Measurements from ENCODE around the gene FRMPD4.

The FRMPD4 gene

DNA sequence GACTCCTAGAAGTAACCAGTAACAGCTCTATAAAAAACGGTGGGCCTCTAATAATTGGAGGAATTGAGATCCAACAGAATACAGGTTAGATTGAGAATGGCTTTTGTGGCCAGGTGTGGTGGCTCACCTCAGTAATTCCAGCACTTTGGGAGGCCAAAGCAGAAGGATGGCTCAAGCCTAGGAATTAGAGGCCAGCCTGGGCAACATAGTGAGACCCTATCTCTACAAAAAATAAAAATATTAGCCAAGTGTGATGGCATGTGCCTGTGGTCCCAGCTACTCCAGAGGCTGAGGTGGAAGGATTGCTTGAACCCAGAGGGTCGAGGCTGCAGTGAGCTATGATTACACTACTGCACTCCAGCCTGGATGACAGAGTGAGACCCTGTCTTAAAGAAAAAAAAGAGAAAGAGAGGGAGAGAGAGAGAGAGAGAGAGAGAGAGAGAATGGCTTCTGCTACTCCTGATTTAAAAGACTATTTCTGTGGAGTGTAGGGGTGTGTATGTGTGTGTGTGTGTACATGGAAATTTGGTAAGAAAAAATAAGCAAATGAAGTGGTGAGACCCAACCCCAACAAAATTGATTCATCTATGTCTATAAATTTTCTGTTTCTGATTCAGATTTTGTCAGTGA, 89.3 kb downstream of the FRMPD4 start:
- no peak for DNase-seq (ENCODE audit: low read depth in 2 of 2)
- no peak overlapping the region for H3K4me3 ChIP-seq (replicated peaks in 1 of 2; ENCODE audit: low read depth in 2 of 2, low read length in 2 of 2)
- TF ChIP-seq, protein P1, sequence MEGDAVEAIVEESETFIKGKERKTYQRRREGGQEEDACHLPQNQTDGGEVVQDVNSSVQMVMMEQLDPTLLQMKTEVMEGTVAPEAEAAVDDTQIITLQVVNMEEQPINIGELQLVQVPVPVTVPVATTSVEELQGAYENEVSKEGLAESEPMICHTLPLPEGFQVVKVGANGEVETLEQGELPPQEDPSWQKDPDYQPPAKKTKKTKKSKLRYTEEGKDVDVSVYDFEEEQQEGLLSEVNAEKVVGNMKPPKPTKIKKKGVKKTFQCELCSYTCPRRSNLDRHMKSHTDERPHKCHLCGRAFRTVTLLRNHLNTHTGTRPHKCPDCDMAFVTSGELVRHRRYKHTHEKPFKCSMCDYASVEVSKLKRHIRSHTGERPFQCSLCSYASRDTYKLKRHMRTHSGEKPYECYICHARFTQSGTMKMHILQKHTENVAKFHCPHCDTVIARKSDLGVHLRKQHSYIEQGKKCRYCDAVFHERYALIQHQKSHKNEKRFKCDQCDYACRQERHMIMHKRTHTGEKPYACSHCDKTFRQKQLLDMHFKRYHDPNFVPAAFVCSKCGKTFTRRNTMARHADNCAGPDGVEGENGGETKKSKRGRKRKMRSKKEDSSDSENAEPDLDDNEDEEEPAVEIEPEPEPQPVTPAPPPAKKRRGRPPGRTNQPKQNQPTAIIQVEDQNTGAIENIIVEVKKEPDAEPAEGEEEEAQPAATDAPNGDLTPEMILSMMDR (IDR thresholded peaks at IDR 0.05; ENCODE audit: low read depth, low read length): no peak

GRCh38 chrX:12228862-12229261, 90.6 kb downstream of the FRMPD4 start:
- TF ChIP-seq, protein P1 (IDR thresholded peaks at IDR 0.05; ENCODE audit: low read depth, low read length): no peak
- no peak for DNase-seq (ENCODE audit: low read depth in 2 of 2)
- H3K4me3 ChIP-seq (replicated peaks in 1 of 2; ENCODE audit: low read depth in 2 of 2, low read length in 2 of 2): no peak overlapping the region

- DNase-seq (ENCODE audit: low read depth in 2 of 2): no peak
- TF ChIP-seq, protein P1 (IDR thresholded peaks at IDR 0.05; ENCODE audit: low read depth, low read length): no peak
- H3K4me3 ChIP-seq (replicated peaks in 1 of 2; ENCODE audit: low read depth in 2 of 2, low read length in 2 of 2): no peak overlapping the region
Observed at GRCh38 chrX:12229986-12230385, 91.7 kb downstream of the FRMPD4 start.

DNA sequence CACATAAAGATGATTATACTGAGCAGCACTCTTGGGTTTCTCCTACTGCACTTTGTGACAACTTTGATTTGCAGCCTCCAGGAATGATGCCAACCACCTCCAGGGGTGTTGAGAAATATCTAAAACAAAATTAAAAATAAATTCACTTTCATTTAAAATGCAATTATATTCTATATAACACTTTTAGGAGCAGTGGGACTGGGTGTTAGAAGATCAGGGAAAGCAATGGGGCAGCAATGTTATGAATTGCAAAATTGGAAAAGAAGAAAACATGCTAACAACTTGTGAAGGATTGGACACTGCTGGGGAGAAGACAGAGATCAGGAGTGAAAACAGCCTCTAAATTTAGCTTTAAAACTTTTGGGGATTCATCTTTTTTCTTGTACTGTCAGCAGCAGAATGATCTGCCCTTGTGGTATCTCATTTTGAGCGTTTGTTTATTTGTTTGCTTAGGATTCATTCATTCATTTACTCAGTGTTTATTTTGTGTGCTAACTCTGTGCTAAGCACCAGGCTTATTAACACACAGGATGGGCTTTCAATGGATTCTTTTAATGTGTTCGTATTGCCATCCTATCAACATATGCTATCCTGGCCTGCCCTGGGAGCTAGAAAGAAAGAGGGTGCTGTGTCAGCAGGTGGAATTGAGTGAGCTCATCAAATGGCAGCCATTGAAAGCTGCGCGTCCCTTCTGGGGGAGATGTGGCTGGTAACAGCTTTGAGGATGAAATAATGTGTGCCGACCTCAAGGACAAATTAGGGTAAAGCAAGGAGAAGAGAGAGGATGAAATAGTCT, 96.5 kb downstream of the FRMPD4 start:
- no peak for DNase-seq (ENCODE audit: low read depth in 2 of 2)
- TF ChIP-seq, protein P1 (IDR thresholded peaks at IDR 0.05; ENCODE audit: low read depth, low read length): no peak
- H3K4me3 ChIP-seq (replicated peaks in 1 of 2; ENCODE audit: low read depth in 2 of 2, low read length in 2 of 2): no peak overlapping the region

DNA sequence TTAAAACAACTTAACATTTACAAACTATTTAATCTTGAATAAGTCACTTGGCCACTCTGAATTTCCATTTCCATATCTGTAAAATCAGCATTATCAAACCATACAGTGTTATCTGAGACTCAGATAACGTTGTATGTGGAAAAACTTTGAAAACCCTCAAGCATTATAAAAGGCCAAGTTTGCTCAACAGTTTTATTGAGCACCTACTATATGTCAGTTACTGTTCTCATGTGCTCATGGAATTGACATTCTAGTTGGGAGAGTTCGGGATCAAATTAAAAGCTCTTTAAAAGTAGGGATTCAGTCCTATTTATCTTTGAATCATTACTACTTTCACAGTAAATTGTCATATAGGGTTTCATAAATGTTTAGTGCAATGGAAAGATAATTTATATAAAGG, 97.9 kb downstream of the FRMPD4 start:
- no peak for DNase-seq (ENCODE audit: low read depth in 2 of 2)
- H3K4me3 ChIP-seq (replicated peaks in 1 of 2; ENCODE audit: low read depth in 2 of 2, low read length in 2 of 2): no peak overlapping the region
- TF ChIP-seq, protein P1 (IDR thresholded peaks at IDR 0.05; ENCODE audit: low read depth, low read length): no peak

- TF ChIP-seq, protein P1 (IDR thresholded peaks at IDR 0.05; ENCODE audit: low read depth, low read length): no peak
- no peak for DNase-seq (ENCODE audit: low read depth in 2 of 2)
- no peak overlapping the region for H3K4me3 ChIP-seq (replicated peaks in 1 of 2; ENCODE audit: low read depth in 2 of 2, low read length in 2 of 2)
Observed at GRCh38 chrX:12237131-12237530, 98.9 kb downstream of the FRMPD4 start.

All from cardiac fibroblast (primary cell).